Fibroblast of lung (primary cell): Measurements from ENCODE around the gene TBC1D10B.

Experiments
- CTCF ChIP-seq, 2 donors: IDR thresholded peaks in 1 of 2; conservative IDR thresholded peaks in 1 of 2; 1 replicate in 1 of 2; 2 replicates in 1 of 2; pipeline ENCODE4 v1.5.1; 2011 to 2012; ENCODE audit warnings: low read length in 2 of 2, control low read depth in 1 of 2, inconsistent platforms in 1 of 2, low read depth in 1 of 2, mild to moderate bottlenecking in 1 of 2
- EZH2 ChIP-seq: IDR thresholded peaks from 2 replicates; pipeline ENCODE4 v1.5.1; 2012; ENCODE audit warnings: low read length, control low read depth, mild to moderate bottlenecking; ENCODE audit errors: missing control alignments

- no peak for TF ChIP-seq EZH2
- TF ChIP-seq CTCF (conservative IDR thresholded peaks at IDR 0.05 in 1 of 2, IDR thresholded peaks at IDR 0.05 in 1 of 2; ENCODE audit: low read depth in 1 of 2, low read length in 2 of 2), result no peak
Measured at GRCh38 chr16:30413112-30413806, 43.0 kb upstream of the TBC1D10B start.
